NCI-H345 (cell line): Measurements from ENCODE around the gene ZNF195.
A peak's percentile ranks its signal among the peaks of the same experiment; 100 is the strongest.
"Not testable (repeated sequence)": the region's sequence is repeated elsewhere in the genome, so short reads cannot be mapped to it uniquely, and the experiment has no call there.

Experiments
- DNase-seq: peaks from one replicate; lab custom pipeline; 2025; lab: John Stamatoyannopoulos, UW

ZNF195 gene

GRCh38 chr11:3378426-3379423 lies at the start of gene ZNF195:
Gene ZNF195 (minus strand): TSS chr11:3379146. CDS start chr11:3379040, 106 bp downstream.
- peak; percentile 99 for DNase-seq

GRCh38 chr11:3428076-3428475 lies 49.1 kb upstream of the ZNF195 start:
- not testable (repeated sequence) for DNase-seq

GRCh38 chr11:3426541-3426940 lies 47.6 kb upstream of the ZNF195 start:
- not testable (repeated sequence) for DNase-seq

- DNase-seq: not testable (repeated sequence)
These were observed 45.0 kb upstream of the ZNF195 start for GRCh38 chr11:3423928-3424327.

GRCh38 chr11:3423138-3423731 lies 44.3 kb upstream of the ZNF195 start:
- DNase-seq: peak; percentile 25

GRCh38 chr11:3422380-3423137 lies 43.6 kb upstream of the ZNF195 start:
- DNase-seq: peak; percentile 98

- DNase-seq: peak; percentile 50
These were observed 42.8 kb upstream of the ZNF195 start for GRCh38 chr11:3421608-3422379.

- not testable (repeated sequence) for DNase-seq
These were observed 41.5 kb upstream of the ZNF195 start for GRCh38 chr11:3420281-3421042.

GRCh38 chr11:3419496-3419895 lies 40.5 kb upstream of the ZNF195 start:
- DNase-seq: not testable (repeated sequence)

- peak; percentile 69 for DNase-seq
These were observed 38.1 kb upstream of the ZNF195 start for GRCh38 chr11:3417047-3417446.

- DNase-seq: not testable (repeated sequence)
These were observed 36.4 kb upstream of the ZNF195 start for GRCh38 chr11:3415301-3415700.

- not testable (repeated sequence) for DNase-seq
These were observed 34.7 kb upstream of the ZNF195 start for GRCh38 chr11:3413666-3414065.

GRCh38 chr11:3412837-3413236 lies 33.9 kb upstream of the ZNF195 start:
- no peak for DNase-seq

- DNase-seq: peak; percentile 58
These were observed 29.8 kb upstream of the ZNF195 start for GRCh38 chr11:3408722-3409121.

GRCh38 chr11:3408058-3408605 lies 29.2 kb upstream of the ZNF195 start:
- peak; percentile 34 for DNase-seq

GRCh38 chr11:3406937-3407336 lies 28.0 kb upstream of the ZNF195 start:
- DNase-seq: not testable (repeated sequence)

- DNase-seq: not testable (repeated sequence)
These were observed 27.4 kb upstream of the ZNF195 start for GRCh38 chr11:3406223-3406875.

GRCh38 chr11:3404076-3404925 lies 25.4 kb upstream of the ZNF195 start:
- DNase-seq: not testable (repeated sequence)

- not testable (repeated sequence) for DNase-seq
These were observed 23.9 kb upstream of the ZNF195 start for GRCh38 chr11:3402861-3403250.
